A673 (cell line): Measurements from ENCODE around the gene ERFE.

Experiments
- EZH2 ChIP-seq: fragments of 200-600 bp; sonication (generic); IDR thresholded peaks from 2 replicates; pipeline ENCODE4 v1.6.1; 2017; ENCODE audit warnings: borderline replicate concordance, low read depth, mild to moderate bottlenecking, mixed read lengths, antibody characterized with exemption, low read length; ENCODE audit not compliant: poor library complexity, severe bottlenecking
- TF ChIP-seq, protein P1 (sequence below): fragments of 300-800, 200-600 bp; sonication (generic); conservative IDR thresholded peaks from 2 replicates; pipeline ENCODE4 v1.5.1; 2017; ENCODE audit warnings: low read depth, mild to moderate bottlenecking, antibody characterized with exemption, low read length, moderate library complexity, mixed read lengths

- TF ChIP-seq EZH2: no peak
- TF ChIP-seq, protein P1, sequence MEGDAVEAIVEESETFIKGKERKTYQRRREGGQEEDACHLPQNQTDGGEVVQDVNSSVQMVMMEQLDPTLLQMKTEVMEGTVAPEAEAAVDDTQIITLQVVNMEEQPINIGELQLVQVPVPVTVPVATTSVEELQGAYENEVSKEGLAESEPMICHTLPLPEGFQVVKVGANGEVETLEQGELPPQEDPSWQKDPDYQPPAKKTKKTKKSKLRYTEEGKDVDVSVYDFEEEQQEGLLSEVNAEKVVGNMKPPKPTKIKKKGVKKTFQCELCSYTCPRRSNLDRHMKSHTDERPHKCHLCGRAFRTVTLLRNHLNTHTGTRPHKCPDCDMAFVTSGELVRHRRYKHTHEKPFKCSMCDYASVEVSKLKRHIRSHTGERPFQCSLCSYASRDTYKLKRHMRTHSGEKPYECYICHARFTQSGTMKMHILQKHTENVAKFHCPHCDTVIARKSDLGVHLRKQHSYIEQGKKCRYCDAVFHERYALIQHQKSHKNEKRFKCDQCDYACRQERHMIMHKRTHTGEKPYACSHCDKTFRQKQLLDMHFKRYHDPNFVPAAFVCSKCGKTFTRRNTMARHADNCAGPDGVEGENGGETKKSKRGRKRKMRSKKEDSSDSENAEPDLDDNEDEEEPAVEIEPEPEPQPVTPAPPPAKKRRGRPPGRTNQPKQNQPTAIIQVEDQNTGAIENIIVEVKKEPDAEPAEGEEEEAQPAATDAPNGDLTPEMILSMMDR: no peak
Measured at GRCh38 chr2:238148981-238149380, 9.8 kb upstream of the ERFE start.
